Esophagus squamous epithelium (tissue), 5 donors: Measurements from ENCODE around the gene GTF3A. TPM values are rescaled to one million over a fixed set of nuclear protein-coding genes. Genes with fewer than 3 reads are reported as not detected.

ENCODE experiments used
- DNase-seq: peaks from one replicate; lab custom pipeline; 2025; lab: John Stamatoyannopoulos, UW
- H3K27ac ChIP-seq, 4 donors: fragments of 200-600 bp; sonication (generic); one replicate each; pipeline ENCODE4 v1.5.1; 2016 to 2019; ENCODE audit warnings: mild to moderate bottlenecking in 1 of 4
- H3K27me3 ChIP-seq, 4 donors: fragments of 200-600 bp; sonication (generic); 1 replicate in 3 of 4; 2 replicates in 1 of 4; pipeline versions ENCODE4 v1.5.1 to v1.6.0; 2017 to 2021; ENCODE audit warnings: antibody characterized with exemption in 1 of 4
- H3K36me3 ChIP-seq, 3 donors: fragments of 200-600 bp; sonication (generic); one replicate each; pipeline ENCODE4 v1.5.1; 2016 to 2019
- H3K4me1 ChIP-seq, 3 donors: fragments of 200-600 bp; sonication (generic); one replicate each; pipeline ENCODE4 v1.5.1; 2017 to 2019
- H3K4me3 ChIP-seq, 4 donors: fragments of 200-600 bp; sonication (generic); 1 replicate in 3 of 4; 2 replicates in 1 of 4; pipeline ENCODE4 v1.5.1; 2016 to 2019; ENCODE audit warnings: mild to moderate bottlenecking in 2 of 4, moderate library complexity in 1 of 4
- H3K9me3 ChIP-seq, 3 donors: fragments of 200-600 bp; sonication (generic); one replicate each; pipeline ENCODE4 v1.5.1; 2016 to 2019
- CTCF ChIP-seq, 6 experiments: fragments of 450-650 bp in 4 of 6; fragments of 200-600 bp in 2 of 6; sonication (generic) in 2 of 6; IDR thresholded peaks; one replicate each; pipeline ENCODE4 v1.5.1; 2016 to 2019; ENCODE audit warnings: antibody characterized with exemption in 6 of 6, mild to moderate bottlenecking in 4 of 6, moderate library complexity in 4 of 6
- POLR2A ChIP-seq, 4 donors: fragments of 450-650 bp; IDR thresholded peaks; one replicate each; pipeline ENCODE4 v1.6.1; 2017; ENCODE audit warnings: antibody characterized with exemption in 4 of 4, mild to moderate bottlenecking in 4 of 4, moderate library complexity in 3 of 4
- WGBS, 2 donors: methylation state at CpG; one replicate each; pipeline ENCODE4 v1.1.5; 2018; 5-methylcytosine and 5-hydroxymethylcytosine counted together
- intact Hi-C: fragments of 100-400 bp; cut with DNase I; formaldehyde crosslinking; loops from one replicate; pipeline ENCODE4 v1.15.0; 2022
- total RNA-seq, 4 donors: library from RNA; depleted of rRNA; stranded (reverse); fragments of >200 nt; gene quantifications; one replicate each; pipeline ENCODE4 v1.1.0, GENCODE V29; 2016
- donor health status: DM: yes; HTN: yes; CAD: no.

GTF3A gene
- total RNA-seq, 4 donors from 2014 or later = 76.4 to 113 (median 86.5) TPM

DNA sequence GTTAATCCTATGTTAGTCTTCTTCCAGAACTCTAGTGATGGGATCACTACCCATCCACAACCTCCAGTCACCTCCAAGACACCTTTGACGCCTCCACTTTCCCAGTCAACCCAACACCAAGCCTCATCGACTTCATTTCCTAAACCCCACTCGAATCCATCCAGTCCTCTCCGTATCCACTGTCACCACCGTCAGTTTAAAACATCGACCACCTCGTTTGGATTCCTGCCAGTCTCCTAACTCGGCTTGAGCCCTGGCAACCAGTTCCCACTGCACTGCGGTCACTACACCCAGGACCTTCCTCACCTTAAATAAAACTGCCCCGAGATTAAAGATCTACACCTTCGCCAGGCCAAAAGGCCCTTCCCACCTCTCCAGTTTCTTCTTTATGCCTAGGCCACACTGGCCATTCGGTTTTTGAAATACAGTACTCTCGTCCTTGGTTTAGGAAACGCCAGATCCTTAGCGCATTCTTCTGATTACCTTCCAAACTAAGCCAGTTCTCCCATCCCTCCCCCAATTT, 24.7 kb downstream of the GTF3A start:
- TF ChIP-seq POLR2A (IDR thresholded peaks at IDR 0.05) = no peak
- no peak for TF ChIP-seq CTCF (IDR thresholded peaks at IDR 0.05)
- Histone ChIP-seq H3K27ac (peak overlapping the region; percentile 97 to 100 (median 100)), H3K4me1 (peaks cover 8 to 48% (median 15%) of the 10 kb centered on the region in 3 donors), H3K27me3 (no peaks in the 10 kb centered on the region), H3K4me3 (peak overlapping the region; percentile 73 to 97 (median 84)), H3K36me3 (peaks cover 0 to 14% (median 0%) of the 10 kb centered on the region in 3 donors), H3K9me3 (no peaks in the 10 kb centered on the region)
- 46 to 50% methylated on average over 15 of the region's 15 CpGs for WGBS, 2 donors
- DNase-seq = no peak
- intact Hi-C loops = no loop called here

- Histone ChIP-seq H3K27ac (peak within 1 kb of the TSS; percentile 97 to 100 (median 100)), H3K4me1 (peaks cover 8 to 51% (median 15%) of the 10 kb centered on the region in 3 donors), H3K9me3 (no peaks in the 10 kb centered on the region), H3K27me3 (no peaks in the 10 kb centered on the region), H3K36me3 (peaks cover 0 to 11% (median 0%) of the 10 kb centered on the region in 3 donors), H3K4me3 (peak within 1 kb of the TSS; percentile 73 to 97 (median 84))
- peak; percentile 79 for DNase-seq
- intact Hi-C loops = no loop called here
- TF ChIP-seq POLR2A (IDR thresholded peaks at IDR 0.05) (peak in 3 of 4 donors; percentile 66 to 82 (median 82)), CTCF (IDR thresholded peaks at IDR 0.05) (peak in 4 of 6 experiments; percentile 1 to 25 (median 12))
- 0% methylated on average over 8 to 20 of the region's 81 CpGs for WGBS, 2 donors
Observed at GRCh38 chr13:27449936-27450828, 25.8 kb downstream of the GTF3A start, which contains the start of gene MTIF3. TSS of gene MTIF3 (minus strand) at chr13:27450564. CDS start at chr13:27440448, 10,116 bp downstream.

GRCh38 chr13:27450921-27451471, 26.6 kb downstream of the GTF3A start:
- H3K4me1 ChIP-seq = peaks cover 8 to 52% (median 15%) of the 10 kb centered on the region in 3 donors
- peak overlapping the region; percentile 97 to 100 (median 100) for H3K27ac ChIP-seq
- DNase-seq = no peak
- peak overlapping the region; percentile 73 to 97 (median 84) for H3K4me3 ChIP-seq
- H3K9me3 ChIP-seq = no peaks in the 10 kb centered on the region
- H3K27me3 ChIP-seq = no peaks in the 10 kb centered on the region
- peaks cover 0 to 2% (median 0%) of the 10 kb centered on the region in 3 donors for H3K36me3 ChIP-seq
- TF ChIP-seq CTCF (IDR thresholded peaks at IDR 0.05) (no peak), POLR2A (IDR thresholded peaks at IDR 0.05) (no peak)
- intact Hi-C loops = no loop called here
- 1% methylated on average over 31 to 33 of the region's 34 CpGs for WGBS, 2 donors

DNA sequence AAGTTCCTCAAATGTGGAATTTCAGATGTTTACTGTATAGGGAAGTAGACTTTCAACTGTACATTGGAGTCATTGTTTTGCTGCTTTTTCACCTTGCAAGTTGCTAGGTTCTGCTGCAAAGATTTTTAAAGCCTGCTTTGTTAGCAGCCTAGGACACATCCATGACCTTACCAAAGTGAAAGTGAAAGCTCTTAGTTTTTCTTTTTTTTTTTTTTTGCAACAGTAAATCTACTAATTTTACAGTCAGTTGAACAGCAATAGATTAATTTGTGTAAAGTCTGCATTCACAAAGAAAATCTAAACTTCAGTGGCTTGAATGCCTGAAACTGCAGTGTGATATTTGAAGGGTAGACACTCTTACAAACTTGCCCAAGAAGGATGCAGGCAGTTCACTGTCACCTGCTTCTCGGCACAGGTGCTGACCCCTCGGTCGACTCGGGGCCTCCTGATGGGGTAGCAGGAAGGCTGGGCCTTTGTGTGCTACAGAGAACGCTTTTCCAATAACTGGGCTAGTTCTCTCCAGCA, 31.0 kb downstream of the GTF3A start:
- Histone ChIP-seq H3K27ac (peak overlapping the region in 3 of 4 donors; percentile 25 to 51 (median 40)), H3K4me3 (peak overlapping the region in 3 of 4 donors; percentile 18 to 50 (median 23)), H3K36me3 (no peaks in the 10 kb centered on the region), H3K4me1 (peaks cover 0 to 26% (median 0%) of the 10 kb centered on the region in 3 donors), H3K9me3 (no peaks in the 10 kb centered on the region), H3K27me3 (no peaks in the 10 kb centered on the region)
- no peak for TF ChIP-seq CTCF (IDR thresholded peaks at IDR 0.05)
- no peak for TF ChIP-seq POLR2A (IDR thresholded peaks at IDR 0.05)
- intact Hi-C loops = no loop called here
- no peak for DNase-seq
- WGBS, 2 donors = 2 to 21% methylated on average over 5 of the region's 5 CpGs
